Measurements from ENCODE around the gene CEP83.
"Not testable (repeated sequence)": the region's sequence is repeated elsewhere in the genome, so short reads cannot be mapped to it uniquely, and the experiment has no call there.

CEP83 gene

GRCh38 chr12:94460616-94460959 lies 921 bp upstream of the CEP83 start:
- no peak for DNase-seq (ENCODE audit: low read depth)
- peak overlapping the region; percentile 87 for H3K4me3 ChIP-seq (ENCODE audit: low read length)
- TF ChIP-seq CTCF (conservative IDR thresholded peaks at IDR 0.05; ENCODE audit: low read length): no peak

- peak overlapping the region; percentile 87 for H3K4me3 ChIP-seq (ENCODE audit: low read length)
- DNase-seq (ENCODE audit: low read depth): peak; percentile 38
- no peak for TF ChIP-seq CTCF (conservative IDR thresholded peaks at IDR 0.05; ENCODE audit: low read length)
Measured at GRCh38 chr12:94458877-94459727, 565 bp downstream of the CEP83 start.

GRCh38 chr12:94457311-94457710 lies 2.4 kb downstream of the CEP83 start:
- no peak for TF ChIP-seq CTCF (conservative IDR thresholded peaks at IDR 0.05; ENCODE audit: low read length)
- H3K4me3 ChIP-seq (ENCODE audit: low read length): no peak overlapping the region
- DNase-seq (ENCODE audit: low read depth): no peak

- not testable (repeated sequence) for DNase-seq (ENCODE audit: low read depth); H3K4me3 ChIP-seq (ENCODE audit: low read length)
Measured at GRCh38 chr12:94454318-94454717, 5.3 kb downstream of the CEP83 start.

- TF ChIP-seq CTCF (conservative IDR thresholded peaks at IDR 0.05; ENCODE audit: low read length): no peak
- DNase-seq (ENCODE audit: low read depth): no peak
- H3K4me3 ChIP-seq (ENCODE audit: low read length): no peak overlapping the region
Measured at GRCh38 chr12:94445662-94446061, 14.0 kb downstream of the CEP83 start.

GRCh38 chr12:94437303-94437702 lies 22.4 kb downstream of the CEP83 start:
- no peak for DNase-seq (ENCODE audit: low read depth)
- TF ChIP-seq CTCF (conservative IDR thresholded peaks at IDR 0.05; ENCODE audit: low read length): no peak
- no peak overlapping the region for H3K4me3 ChIP-seq (ENCODE audit: low read length)

GRCh38 chr12:94435511-94435927 lies 24.1 kb downstream of the CEP83 start:
- TF ChIP-seq CTCF (conservative IDR thresholded peaks at IDR 0.05; ENCODE audit: low read length): no peak
- no peak overlapping the region for H3K4me3 ChIP-seq (ENCODE audit: low read length)
- DNase-seq (ENCODE audit: low read depth): peak; percentile 16

All from AG10803 (cell line).